Duodenal mucosa (tissue), 2 donors: ENCODE results near the gene ASIC2.

ENCODE experiments used
- H3K27ac ChIP-seq: one replicate; pipeline ENCODE4 v1.7.0; 2013; ENCODE audit warnings: low read depth, low read length
- H3K27me3 ChIP-seq, 2 donors: one replicate each; pipeline ENCODE4 v1.7.0; 2013; ENCODE audit warnings: low read length in 2 of 2, control low read depth in 1 of 2; ENCODE audit not compliant: insufficient read depth in 2 of 2, control insufficient read depth in 1 of 2
- H3K36me3 ChIP-seq, 2 donors: one replicate each; pipeline ENCODE4 v1.7.0; 2013; ENCODE audit warnings: low read length in 2 of 2, control low read depth in 1 of 2; ENCODE audit not compliant: insufficient read depth in 2 of 2, control insufficient read depth in 1 of 2
- H3K4me1 ChIP-seq, 2 donors: one replicate each; pipeline ENCODE4 v1.7.0; 2013; ENCODE audit warnings: low read length in 2 of 2, control low read depth in 1 of 2; ENCODE audit not compliant: insufficient read depth in 2 of 2, control insufficient read depth in 1 of 2
- H3K4me3 ChIP-seq, 2 donors: one replicate each; pipeline ENCODE4 v1.7.0; 2013; ENCODE audit warnings: low read length in 2 of 2, low read depth in 1 of 2
- H3K9ac ChIP-seq, 2 donors: one replicate each; pipeline ENCODE4 v1.7.0; 2013; ENCODE audit warnings: low read length in 2 of 2, low read depth in 1 of 2
- H3K9me3 ChIP-seq, 2 donors: one replicate each; pipeline ENCODE4 v1.7.0; 2013; ENCODE audit warnings: low read length in 2 of 2, control low read depth in 1 of 2; ENCODE audit not compliant: control insufficient read depth in 1 of 2

The ASIC2 gene

DNA sequence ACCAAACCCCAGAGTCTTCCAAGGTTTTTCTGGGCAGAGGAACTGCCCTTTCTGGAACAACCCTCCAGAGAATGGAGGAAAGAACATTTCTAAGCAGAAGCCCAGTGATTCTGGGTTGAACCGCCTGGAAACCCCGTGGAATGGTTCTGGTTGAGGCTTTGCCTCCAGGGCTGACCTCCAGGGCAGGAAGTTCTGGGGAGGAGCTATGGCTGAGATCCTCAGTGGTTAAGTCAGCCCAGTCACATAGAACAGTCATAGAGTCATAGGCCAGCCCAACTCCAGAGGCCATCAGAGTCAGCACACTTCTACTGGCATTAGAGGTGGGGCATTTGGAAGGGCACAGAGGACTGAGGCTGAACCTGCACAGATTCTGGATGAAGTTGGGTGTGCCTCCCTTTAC is 235.5 kb downstream of the ASIC2 start:
- Histone ChIP-seq H3K9me3 (no peaks in the 10 kb centered on the region), H3K4me3 (no peak overlapping the region), H3K9ac (no peak overlapping the region), H3K27ac (no peak overlapping the region), H3K27me3 (no peaks in the 10 kb centered on the region), H3K36me3 (no peaks in the 10 kb centered on the region), H3K4me1 (peaks cover 0 to 4% of the 10 kb centered on the region in 2 donors)

DNA sequence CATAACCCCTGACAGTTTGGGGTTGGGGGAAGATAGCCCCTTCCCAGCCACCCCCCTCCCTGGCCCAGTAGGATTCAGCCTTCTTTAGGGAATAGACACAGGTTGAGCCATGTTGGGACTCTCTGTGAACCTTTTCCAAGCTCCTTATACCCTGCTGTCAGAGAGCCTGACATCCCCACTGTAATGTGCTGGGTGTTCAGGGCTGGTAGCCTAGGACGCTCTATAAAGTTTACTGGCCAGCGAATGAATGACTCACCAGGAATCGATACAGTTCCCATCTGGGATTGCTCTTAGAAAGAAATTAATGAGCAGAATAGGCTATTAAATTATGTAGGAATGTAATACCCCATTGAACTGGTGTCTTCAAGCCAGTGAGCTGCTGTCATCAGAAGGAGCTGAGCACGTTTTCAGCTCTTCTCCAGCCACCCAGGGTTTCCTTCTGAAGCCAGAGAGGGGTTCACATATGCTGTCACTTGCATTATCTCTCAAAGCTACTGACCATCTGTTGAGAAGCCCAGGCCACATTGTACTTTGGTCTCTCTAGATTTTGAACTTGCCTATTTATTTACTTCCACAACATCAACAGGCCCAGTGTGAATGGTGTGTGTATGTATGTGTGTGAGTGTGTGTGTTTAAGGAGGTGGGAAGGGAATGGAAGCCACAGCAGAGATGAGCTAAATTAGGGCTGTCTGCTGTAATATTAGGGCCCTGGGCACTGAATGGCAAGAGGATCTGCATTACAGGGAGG is 236.5 kb downstream of the ASIC2 start:
- H3K4me3 ChIP-seq, result no peak overlapping the region
- no peak overlapping the region for H3K9ac ChIP-seq
- peaks cover 0 to 4% of the 10 kb centered on the region in 2 donors for H3K4me1 ChIP-seq
- H3K27me3 ChIP-seq, result no peaks in the 10 kb centered on the region
- H3K9me3 ChIP-seq, result no peaks in the 10 kb centered on the region
- no peak overlapping the region for H3K27ac ChIP-seq
- H3K36me3 ChIP-seq, result no peaks in the 10 kb centered on the region

DNA sequence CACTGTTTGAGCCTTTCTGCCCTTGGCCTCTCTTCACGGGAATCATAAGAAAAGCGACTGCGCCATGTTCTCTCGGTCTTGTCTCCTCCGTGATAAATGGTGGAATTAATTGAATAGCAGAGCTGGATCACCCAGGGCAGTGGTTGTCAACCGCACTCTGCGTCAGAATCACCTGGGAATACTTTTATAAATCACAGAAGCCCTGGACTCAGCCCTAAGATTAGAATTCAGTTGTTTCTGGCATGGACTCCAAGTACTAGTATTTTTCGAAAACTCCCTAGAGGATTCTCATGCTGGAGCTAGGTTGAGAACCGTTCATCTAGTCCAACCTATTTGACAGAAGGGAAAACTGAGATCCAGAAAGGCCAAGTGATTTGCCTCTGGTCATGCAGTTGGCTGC is 237.3 kb downstream of the ASIC2 start:
- H3K27me3 ChIP-seq, result no peaks in the 10 kb centered on the region
- H3K9me3 ChIP-seq, result no peaks in the 10 kb centered on the region
- no peak overlapping the region for H3K4me3 ChIP-seq
- H3K36me3 ChIP-seq, result no peaks in the 10 kb centered on the region
- no peak overlapping the region for H3K9ac ChIP-seq
- H3K4me1 ChIP-seq, result peaks cover 0 to 4% of the 10 kb centered on the region in 2 donors
- no peak overlapping the region for H3K27ac ChIP-seq

DNA sequence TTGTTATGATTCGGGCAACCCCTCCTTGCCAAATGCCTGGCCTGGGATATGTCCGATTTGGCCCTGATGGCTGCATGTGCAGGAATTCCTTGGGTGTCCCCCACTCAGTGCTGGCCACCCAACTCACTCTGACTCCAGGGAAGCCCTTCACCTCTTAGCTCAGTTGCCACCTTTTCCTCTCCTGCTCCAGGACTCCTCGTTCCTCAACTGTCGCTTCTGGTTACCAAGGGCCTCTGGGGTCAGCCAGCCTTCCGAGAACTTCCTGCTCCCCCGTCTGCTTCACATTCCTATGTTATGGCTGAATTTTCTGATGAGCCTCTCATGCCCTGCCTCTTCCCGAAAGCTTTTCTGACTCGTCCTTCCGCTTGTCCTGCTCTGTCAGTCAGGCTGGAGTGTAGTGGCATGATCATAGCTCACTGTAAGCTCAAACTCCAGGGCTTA is 237.9 kb downstream of the ASIC2 start:
- Histone ChIP-seq H3K27me3 (no peaks in the 10 kb centered on the region), H3K4me1 (peaks cover 0 to 4% of the 10 kb centered on the region in 2 donors), H3K27ac (no peak overlapping the region)

DNA sequence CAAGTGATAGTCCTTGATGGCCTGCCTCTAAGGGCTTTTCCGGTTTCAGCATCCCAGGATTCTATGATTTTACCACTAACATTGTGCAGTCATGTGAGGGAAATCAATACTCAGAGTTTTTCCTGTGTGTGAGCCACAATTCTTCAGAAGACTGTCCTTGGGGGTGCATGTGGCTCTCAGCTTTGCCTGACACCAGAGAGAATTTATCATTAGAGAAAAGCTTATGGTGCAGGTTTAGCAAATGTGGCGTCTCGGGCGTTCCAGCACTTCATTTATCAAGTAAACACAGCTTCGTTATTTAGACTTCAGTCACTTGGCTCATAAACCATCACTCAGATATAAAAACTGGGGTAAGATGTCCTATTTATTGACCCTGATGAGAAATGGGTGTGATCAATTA is 238.7 kb downstream of the ASIC2 start:
- Histone ChIP-seq H3K9me3 (no peaks in the 10 kb centered on the region), H3K4me3 (no peak overlapping the region), H3K36me3 (no peaks in the 10 kb centered on the region), H3K27ac (no peak overlapping the region), H3K4me1 (peaks cover 0 to 4% of the 10 kb centered on the region in 2 donors), H3K9ac (no peak overlapping the region), H3K27me3 (no peaks in the 10 kb centered on the region)

More for the DNA sequence above, 237.9 kb downstream of the ASIC2 start:
- Histone ChIP-seq H3K9ac (no peak overlapping the region), H3K4me3 (no peak overlapping the region), H3K9me3 (no peaks in the 10 kb centered on the region), H3K36me3 (no peaks in the 10 kb centered on the region)

DNA sequence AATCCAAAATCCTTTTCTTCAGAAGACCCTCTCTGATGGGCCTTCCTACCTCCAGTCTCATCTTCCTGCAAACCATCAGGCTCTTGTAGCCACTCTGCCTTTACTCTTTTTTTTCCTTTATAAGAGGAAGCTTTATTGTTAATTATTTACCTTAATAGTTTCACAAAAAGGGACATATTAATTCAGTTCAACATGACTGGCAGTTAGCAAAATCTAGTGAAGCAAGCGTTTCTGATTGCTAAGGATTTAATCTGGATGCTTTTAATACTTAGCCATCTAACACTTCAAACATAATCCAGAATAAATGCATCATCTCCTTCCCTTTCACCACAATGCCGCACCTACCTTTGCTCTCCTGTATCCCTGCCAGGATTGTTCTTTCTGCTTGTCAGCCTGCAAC is 239.4 kb downstream of the ASIC2 start:
- no peaks in the 10 kb centered on the region for H3K27me3 ChIP-seq
- H3K4me1 ChIP-seq, result peaks cover 0 to 4% of the 10 kb centered on the region in 2 donors
- no peak overlapping the region for H3K9ac ChIP-seq
- no peaks in the 10 kb centered on the region for H3K9me3 ChIP-seq
- no peak overlapping the region for H3K27ac ChIP-seq
- no peak overlapping the region for H3K4me3 ChIP-seq
- no peaks in the 10 kb centered on the region for H3K36me3 ChIP-seq

DNA sequence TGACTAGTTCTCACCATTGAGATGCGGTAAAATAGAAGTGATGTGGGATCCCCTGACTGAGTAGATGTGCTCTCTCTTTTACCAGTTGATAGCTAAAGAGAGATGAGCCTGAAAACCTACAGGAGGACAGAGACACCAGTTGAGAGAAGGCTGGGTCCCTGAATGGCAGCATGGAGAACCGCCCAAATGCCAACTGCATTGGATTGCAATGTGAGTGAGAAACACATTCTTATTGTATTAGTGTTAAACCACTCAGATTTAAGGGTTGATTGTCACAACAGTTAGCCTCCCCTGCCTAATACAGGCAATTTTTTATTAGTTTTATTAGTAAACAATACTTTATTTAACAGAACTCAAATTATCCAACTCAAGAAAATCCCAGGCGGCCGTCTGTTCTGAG is 240.2 kb downstream of the ASIC2 start:
- Histone ChIP-seq H3K9me3 (no peaks in the 10 kb centered on the region), H3K27ac (no peak overlapping the region), H3K27me3 (no peaks in the 10 kb centered on the region), H3K4me1 (peaks cover 0 to 4% of the 10 kb centered on the region in 2 donors), H3K36me3 (no peaks in the 10 kb centered on the region), H3K4me3 (no peak overlapping the region), H3K9ac (no peak overlapping the region)

DNA sequence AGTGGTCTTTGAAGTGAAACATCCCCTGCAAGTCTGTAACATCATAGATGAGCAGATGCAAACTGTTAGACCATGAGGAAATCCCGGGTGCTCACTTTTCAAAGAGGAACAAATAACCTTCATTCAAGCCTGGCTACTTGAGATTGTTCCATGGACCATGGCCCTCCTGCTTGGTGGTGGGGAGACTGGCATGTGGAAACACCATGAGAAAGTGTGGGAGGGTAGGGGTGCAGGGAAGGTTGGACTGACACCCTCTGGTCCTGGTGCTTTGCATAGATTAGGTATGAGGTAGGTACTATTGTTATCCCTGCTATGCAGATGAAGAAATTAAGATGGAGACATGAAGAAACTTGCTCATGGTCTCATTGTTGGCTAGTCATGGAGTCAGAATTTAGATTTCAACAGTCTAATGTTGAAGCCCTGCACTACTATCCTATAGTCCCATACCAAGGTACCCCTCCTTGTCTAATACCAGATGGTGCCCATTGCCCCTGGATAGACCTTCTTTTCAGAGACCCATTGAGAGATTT is 242.4 kb downstream of the ASIC2 start:
- H3K27ac ChIP-seq, result no peak overlapping the region

DNA sequence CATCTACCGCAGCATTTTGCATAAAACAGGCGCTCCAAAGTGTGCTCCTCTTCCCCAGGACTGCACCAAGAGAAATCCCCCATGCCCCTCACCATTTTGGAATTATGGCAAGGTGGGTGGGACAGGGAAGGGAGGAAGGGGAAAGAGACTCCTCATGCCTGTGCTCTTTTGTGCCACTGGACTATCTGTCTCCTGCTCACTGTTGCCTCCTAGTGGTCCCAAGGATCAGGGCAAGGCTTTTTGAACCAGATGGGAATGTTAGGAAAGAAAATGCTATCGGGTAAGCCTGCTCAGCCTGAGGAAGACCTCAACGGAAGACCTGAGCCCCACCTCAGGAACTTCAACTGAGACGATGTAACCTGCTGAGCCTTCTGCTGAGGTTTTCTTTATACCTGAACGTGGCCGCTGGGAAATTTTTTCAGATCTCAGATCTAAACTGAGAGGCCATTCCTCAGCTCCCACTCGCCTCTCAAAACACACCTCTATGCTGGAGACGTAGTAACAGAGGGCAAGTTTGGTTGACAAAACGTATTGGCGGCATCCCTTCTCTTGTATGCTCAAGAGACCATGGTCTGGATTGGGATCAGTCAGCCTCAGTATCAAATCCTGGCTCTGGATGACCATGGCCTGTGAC is 243.2 kb downstream of the ASIC2 start:
- Histone ChIP-seq H3K4me1 (peaks cover 0 to 4% of the 10 kb centered on the region in 2 donors), H3K9ac (no peak overlapping the region), H3K4me3 (no peak overlapping the region), H3K36me3 (no peaks in the 10 kb centered on the region), H3K9me3 (no peaks in the 10 kb centered on the region), H3K27ac (no peak overlapping the region), H3K27me3 (no peaks in the 10 kb centered on the region)

More for the DNA sequence above, 242.4 kb downstream of the ASIC2 start:
- Histone ChIP-seq H3K36me3 (no peaks in the 10 kb centered on the region), H3K4me3 (no peak overlapping the region), H3K27me3 (no peaks in the 10 kb centered on the region), H3K9me3 (no peaks in the 10 kb centered on the region), H3K9ac (no peak overlapping the region), H3K4me1 (peaks cover 0 to 4% of the 10 kb centered on the region in 2 donors)
